ENCODE results near the gene EOLA2. TPM values are rescaled to one million over a fixed set of nuclear protein-coding genes. Genes with fewer than 3 reads are reported as not detected.
"Not testable (repeated sequence)": the region's sequence is repeated elsewhere in the genome, so short reads cannot be mapped to it uniquely, and the experiment has no call there.

The EOLA2 gene
- total RNA-seq, 1 donor from 2014 or later, result 24.2 TPM

- intact Hi-C loops (cut with micrococcal nuclease), result no loop called here
- ATAC-seq (no peak), DNase-seq (peak; percentile 42)
Observed at GRCh38 chrX:149937871-149938426, 342 bp downstream of the EOLA2 start.

GRCh38 chrX:149937328-149937727 is 963 bp downstream of the EOLA2 start:
- intact Hi-C loops (cut with micrococcal nuclease); ATAC-seq; DNase-seq: not testable (repeated sequence)

- ATAC-seq; DNase-seq; intact Hi-C loops (cut with micrococcal nuclease): not testable (repeated sequence)
Observed at GRCh38 chrX:149933547-149933946, 4.7 kb downstream of the EOLA2 start.

- DNase-seq; intact Hi-C loops (cut with micrococcal nuclease); ATAC-seq: not testable (repeated sequence)
Observed at GRCh38 chrX:149932970-149933369, 5.3 kb downstream of the EOLA2 start.

DNA sequence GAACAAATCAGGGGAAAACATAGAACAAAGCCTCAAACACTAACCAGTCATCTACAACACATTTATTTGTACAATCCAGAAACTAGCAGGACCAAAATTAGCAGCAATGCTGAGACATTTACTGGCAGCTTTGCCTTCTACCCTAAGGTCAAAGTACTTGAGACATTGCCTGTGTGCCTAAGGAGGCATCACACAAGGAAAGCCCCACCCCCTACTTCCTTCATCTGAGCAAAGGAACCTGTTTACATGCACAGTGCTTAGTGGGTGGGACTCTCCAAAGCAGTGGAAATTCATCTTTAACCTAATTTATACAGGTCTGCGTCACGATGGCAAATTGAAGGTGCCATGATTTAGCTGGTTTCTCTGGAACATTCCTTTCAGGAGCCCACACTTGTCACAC is 6.1 kb downstream of the EOLA2 start:
- ATAC-seq; intact Hi-C loops (cut with micrococcal nuclease); DNase-seq: not testable (repeated sequence)

DNA sequence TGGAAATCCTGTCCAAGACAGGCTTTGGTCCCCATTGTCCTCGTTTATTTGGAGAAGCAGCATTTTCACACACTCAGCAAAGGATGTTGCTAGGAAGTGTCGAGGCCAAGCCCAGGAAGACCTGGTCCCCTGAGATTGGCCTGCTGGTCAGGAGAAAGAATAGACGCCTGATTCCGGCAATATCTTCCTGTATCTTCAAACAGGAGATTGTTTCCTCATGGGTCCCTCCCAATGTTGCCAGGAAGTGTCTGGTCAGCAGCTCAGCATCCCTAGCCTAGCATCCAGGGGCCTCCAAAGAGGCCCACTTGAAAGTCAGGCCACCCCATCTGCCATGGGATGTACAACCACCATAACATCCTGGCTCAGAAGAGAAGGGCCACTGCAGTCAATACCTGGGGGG is 6.9 kb downstream of the EOLA2 start:
- ATAC-seq; intact Hi-C loops (cut with micrococcal nuclease); DNase-seq: not testable (repeated sequence)

DNA sequence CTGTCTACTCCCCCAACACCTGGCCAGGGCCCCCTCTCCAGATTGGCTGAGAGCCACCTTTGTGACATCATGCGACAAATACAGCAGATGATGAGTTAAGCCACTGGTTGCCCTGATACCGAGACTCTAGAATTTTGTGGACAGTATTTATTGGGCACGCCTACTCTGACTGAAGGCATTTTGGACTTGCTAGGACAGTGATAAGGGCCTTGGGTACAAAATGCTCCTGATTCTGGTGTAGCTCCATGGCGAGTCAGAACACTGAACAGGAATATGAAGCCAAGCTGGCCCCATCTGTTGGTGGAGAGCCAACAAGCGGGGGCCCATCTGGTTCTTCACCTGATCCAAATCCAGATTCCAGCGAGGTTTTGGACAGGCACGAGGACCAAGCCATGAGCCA is 8.9 kb downstream of the EOLA2 start, which contains the start of gene HSFX4:
HSFX4 (plus strand) TSS at position 174 of the 400 bp plus-strand sequence; CDS start at position 246, 72 bp downstream.
- ATAC-seq; intact Hi-C loops (cut with micrococcal nuclease); DNase-seq: not testable (repeated sequence)

- ATAC-seq; DNase-seq; intact Hi-C loops (cut with micrococcal nuclease): not testable (repeated sequence)
Observed at GRCh38 chrX:149928635-149929034, 9.7 kb downstream of the EOLA2 start.

GRCh38 chrX:149927964-149928258 is 10.4 kb downstream of the EOLA2 start:
- intact Hi-C loops (cut with micrococcal nuclease); ATAC-seq; DNase-seq: not testable (repeated sequence)

DNA sequence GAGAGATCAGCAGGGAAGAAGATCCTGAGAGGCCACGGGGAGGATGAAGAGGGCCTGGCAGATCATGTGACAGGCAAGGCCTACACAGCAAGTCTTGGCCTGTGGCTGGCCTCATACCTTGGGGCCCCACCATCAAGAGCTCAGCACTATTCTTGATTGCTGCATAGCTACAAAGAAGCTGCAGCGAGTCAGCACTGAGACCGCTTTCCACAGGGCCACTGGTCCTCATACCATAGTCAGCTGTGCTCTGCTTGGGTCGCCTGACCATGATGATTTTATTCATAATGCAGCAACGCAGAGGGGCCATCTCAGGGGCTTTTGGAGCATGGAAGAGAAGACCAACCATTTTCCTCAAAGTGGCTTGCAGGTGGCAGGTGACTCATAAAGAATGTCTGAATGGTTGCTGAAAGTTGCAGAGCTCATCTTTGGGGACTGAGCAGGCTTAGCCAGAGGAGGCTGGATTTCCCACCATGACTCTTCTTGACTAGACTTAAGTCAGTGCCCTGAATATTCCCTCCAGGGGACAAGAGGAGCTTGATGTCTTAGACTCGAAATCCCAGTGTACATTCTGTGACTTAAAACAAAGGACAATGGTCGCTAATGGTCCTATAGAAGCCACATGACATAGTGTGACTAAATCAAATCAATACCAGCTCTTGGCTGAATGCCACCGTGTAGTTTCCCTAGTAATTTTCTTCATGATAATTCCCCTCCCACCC is 10.9 kb downstream of the EOLA2 start:
- intact Hi-C loops (cut with micrococcal nuclease); DNase-seq; ATAC-seq: not testable (repeated sequence)

DNA sequence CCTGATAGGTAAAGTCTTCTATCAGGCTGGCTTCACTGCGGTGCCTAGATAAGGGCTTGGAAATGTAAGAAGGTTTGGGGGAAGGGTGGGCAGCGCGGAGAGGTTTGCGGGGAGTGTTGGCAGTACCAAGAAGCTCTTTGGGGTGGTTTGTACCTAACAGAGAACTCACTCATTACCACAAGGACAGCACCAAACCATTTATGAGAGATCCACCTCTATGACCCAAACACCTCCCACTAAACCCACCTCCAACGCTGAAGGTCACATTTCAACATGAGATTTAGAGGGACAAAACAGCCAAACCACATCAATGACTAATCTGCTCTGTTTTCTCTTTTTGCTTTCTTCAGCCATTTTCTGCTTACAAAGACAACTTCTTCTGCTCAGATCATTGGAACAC is 13.9 kb downstream of the EOLA2 start:
- intact Hi-C loops (cut with micrococcal nuclease); DNase-seq; ATAC-seq: not testable (repeated sequence)

- DNase-seq; intact Hi-C loops (cut with micrococcal nuclease): not testable (repeated sequence)
- ATAC-seq, result peak; percentile 61
Observed at GRCh38 chrX:149923836-149924235, 14.5 kb downstream of the EOLA2 start.

- no peak for ATAC-seq
- intact Hi-C loops (cut with micrococcal nuclease), result no loop called here
- DNase-seq, result no peak
Observed at GRCh38 chrX:149916745-149917392, 21.4 kb downstream of the EOLA2 start.

DNA sequence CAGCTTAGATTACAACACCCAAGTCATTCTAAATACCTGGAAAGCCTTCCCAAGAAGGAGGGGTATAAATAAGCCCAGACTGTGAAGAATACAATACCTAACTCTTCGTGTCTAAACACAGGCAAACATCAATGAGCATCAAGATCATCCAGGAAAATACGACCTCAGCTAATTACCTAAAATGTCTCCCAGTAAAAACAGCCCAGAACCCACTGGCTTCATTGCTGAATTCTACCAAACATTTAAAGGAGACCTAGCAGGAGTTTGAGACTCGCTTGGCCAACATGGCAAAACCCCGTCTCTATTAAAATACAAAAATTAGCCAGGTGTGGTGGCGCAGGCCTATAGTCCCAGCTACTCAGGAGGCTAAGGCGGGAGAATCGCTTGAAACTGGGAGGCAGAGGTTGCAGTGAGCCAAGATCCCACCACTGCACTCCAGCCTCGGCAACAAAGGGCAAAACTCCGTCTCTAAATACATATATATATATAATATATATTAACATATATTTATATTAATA is 28.1 kb downstream of the EOLA2 start:
- ATAC-seq (no peak), DNase-seq (no peak)
- intact Hi-C loops (cut with micrococcal nuclease), result no loop called here

DNA sequence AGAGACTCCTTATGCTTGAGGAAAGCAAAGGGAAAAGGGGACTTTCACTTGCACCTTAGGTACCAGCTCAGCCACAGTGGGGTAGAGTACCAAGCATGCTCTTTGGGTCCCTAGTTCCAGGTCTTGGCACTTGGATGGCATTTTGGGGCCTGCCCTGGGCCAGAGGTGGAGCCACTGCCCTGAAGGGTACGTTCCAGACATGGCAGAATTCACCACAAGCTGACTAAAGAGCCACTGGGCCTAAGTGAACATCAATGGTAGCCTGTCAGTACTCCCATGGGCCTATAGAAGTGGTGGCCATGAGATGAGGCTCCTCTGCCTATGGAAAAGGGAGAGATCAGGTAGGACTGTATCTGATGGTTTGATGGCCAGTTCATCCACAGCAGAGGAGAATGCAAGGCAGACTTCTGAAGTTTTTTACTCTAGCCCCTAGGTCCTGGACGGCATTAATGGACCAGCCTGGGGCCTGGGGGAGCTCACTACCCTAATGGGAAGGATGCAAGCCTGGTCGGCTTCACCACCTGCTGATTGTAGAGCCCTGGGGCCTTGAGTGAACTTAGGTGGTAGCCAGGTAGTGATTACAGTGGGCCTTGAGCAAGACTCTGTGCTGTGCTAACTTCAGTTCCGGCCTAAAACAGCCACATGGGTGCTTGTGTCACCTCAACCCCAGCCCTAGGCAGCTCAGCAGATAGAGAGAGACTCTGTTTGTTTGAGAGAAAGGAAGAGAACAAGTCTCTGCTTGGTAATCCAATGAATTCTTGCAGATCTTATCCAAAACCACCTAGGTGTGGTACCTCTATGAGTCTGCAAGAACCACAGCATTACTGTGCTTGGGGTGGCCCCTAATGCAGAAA is 28.7 kb downstream of the EOLA2 start:
- DNase-seq, result no peak
- no peak for ATAC-seq
- intact Hi-C loops (cut with micrococcal nuclease), result no loop called here

GRCh38 chrX:149908727-149909126 is 29.6 kb downstream of the EOLA2 start:
- no peak for DNase-seq
- no peak for ATAC-seq
- intact Hi-C loops (cut with micrococcal nuclease), result no loop called here

DNA sequence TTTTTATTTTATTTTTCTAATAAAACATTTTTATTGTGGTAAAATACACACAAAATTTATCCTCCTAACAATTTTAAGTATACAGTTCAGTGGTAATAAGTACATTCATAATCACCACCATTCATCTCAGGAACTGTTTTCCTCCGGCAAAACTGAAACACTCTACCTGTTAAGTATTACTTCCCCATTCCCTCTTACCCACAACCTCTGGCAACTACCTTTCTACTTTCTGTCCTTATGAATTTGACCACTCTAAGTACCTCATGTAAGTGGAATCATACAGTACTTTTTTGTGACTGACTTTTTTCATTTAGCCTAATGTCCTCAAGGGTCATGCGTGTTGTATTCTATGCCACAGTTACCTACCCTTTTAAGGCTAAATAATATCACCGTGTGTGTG is 30.0 kb downstream of the EOLA2 start:
- DNase-seq (no peak), ATAC-seq (no peak)
- intact Hi-C loops (cut with micrococcal nuclease), result no loop called here

- ATAC-seq (no peak), DNase-seq (no peak)
- intact Hi-C loops (cut with micrococcal nuclease), result no loop called here
Observed at GRCh38 chrX:149903889-149904748, 34.2 kb downstream of the EOLA2 start.

All from left ventricle myocardium superior (tissue), 1 donor.